Neural crest cell (in vitro differentiated cells): Measurements from ENCODE around the gene CSRNP3. TPM values are rescaled to one million over a fixed set of nuclear protein-coding genes. Genes with fewer than 3 reads are reported as not detected.

Experiments
- DNase-seq: peaks from one replicate; pipeline ENCODE4 v3.0.0; 2021; ENCODE audit warnings: low read depth, mixed read lengths, low spot score
- H3K27ac Mint-ChIP-seq: one replicate; pipeline ENCODE4 v1.8.0; 2021; ENCODE audit warnings: mild to moderate bottlenecking, mixed read lengths; ENCODE audit not compliant: unreplicated experiment
- H3K27me3 Mint-ChIP-seq: 2 replicates; pipeline ENCODE4 v1.8.0; 2021; ENCODE audit warnings: low read depth, mild to moderate bottlenecking, mixed read lengths
- H3K36me3 Mint-ChIP-seq: 2 replicates; pipeline ENCODE4 v1.8.0; 2021; ENCODE audit warnings: low read depth, mild to moderate bottlenecking, mixed read lengths
- H3K4me1 Mint-ChIP-seq: 2 replicates; pipeline ENCODE4 v1.8.0; 2021; ENCODE audit warnings: mixed read lengths
- H3K4me3 Mint-ChIP-seq: one replicate; pipeline ENCODE4 v1.8.0; 2021; ENCODE audit warnings: mild to moderate bottlenecking, mixed read lengths
- H3K9me3 Mint-ChIP-seq: 2 replicates; pipeline ENCODE4 v1.8.0; 2021; ENCODE audit warnings: mixed read lengths
- total RNA-seq: library from RNA; stranded (reverse); gene quantifications from 2 replicates; pipeline ENCODE4 v1.2.1, GENCODE V29; 2021
- TF ChIP-seq, protein P1 (sequence below): fragments of 200-600 bp; sonication (generic); conservative IDR thresholded peaks from 2 replicates; pipeline ENCODE4 v1.5.0; 2021; ENCODE audit warnings: antibody characterized with exemption, mild to moderate bottlenecking

The CSRNP3 gene
- total RNA-seq, 1 donor from 2014 or later: 28.4 TPM

DNA sequence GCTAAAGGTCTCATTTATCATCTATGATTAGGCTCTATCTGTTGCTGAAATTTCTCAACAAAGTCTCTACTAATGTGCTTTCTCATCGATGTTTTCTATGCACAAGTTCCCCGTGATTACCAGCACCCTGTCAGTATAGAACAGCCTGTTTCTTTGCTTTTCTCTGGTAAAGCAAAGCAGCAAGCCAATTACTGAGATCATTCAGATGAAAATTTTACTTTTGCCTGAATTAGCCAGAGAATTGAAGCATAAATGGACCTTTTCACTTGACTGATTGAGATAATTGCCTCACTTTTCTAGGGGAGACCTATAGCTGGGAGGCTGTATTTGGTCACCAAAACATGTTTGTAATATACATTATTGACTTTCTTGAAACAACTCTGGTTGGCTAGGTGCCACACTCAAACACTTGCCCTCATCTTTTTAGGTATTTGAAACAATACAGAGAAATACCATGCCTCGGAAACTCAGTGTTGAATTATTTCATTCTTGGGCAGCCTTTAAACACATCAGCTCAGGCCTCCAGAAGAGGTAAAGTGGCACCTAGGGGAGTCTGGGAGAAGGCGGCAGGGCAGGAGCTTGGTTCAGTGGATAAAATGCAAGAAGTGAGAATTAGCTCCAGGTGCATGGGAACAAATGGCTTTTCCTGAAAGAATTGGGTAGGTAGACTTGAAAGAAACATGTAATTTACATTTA lies 228.4 kb downstream of the CSRNP3 start:
- TF ChIP-seq, protein P1, sequence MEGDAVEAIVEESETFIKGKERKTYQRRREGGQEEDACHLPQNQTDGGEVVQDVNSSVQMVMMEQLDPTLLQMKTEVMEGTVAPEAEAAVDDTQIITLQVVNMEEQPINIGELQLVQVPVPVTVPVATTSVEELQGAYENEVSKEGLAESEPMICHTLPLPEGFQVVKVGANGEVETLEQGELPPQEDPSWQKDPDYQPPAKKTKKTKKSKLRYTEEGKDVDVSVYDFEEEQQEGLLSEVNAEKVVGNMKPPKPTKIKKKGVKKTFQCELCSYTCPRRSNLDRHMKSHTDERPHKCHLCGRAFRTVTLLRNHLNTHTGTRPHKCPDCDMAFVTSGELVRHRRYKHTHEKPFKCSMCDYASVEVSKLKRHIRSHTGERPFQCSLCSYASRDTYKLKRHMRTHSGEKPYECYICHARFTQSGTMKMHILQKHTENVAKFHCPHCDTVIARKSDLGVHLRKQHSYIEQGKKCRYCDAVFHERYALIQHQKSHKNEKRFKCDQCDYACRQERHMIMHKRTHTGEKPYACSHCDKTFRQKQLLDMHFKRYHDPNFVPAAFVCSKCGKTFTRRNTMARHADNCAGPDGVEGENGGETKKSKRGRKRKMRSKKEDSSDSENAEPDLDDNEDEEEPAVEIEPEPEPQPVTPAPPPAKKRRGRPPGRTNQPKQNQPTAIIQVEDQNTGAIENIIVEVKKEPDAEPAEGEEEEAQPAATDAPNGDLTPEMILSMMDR: no peak
- DNase-seq: no peak
- H3K27me3 Mint-ChIP-seq: no peaks in the 10 kb centered on the region
- no peak overlapping the region for H3K4me3 Mint-ChIP-seq
- peaks cover 5% of the 10 kb centered on the region for H3K36me3 Mint-ChIP-seq
- no peaks in the 10 kb centered on the region for H3K9me3 Mint-ChIP-seq
- H3K4me1 Mint-ChIP-seq: peaks cover 29% of the 10 kb centered on the region
- no peak overlapping the region for H3K27ac Mint-ChIP-seq

DNA sequence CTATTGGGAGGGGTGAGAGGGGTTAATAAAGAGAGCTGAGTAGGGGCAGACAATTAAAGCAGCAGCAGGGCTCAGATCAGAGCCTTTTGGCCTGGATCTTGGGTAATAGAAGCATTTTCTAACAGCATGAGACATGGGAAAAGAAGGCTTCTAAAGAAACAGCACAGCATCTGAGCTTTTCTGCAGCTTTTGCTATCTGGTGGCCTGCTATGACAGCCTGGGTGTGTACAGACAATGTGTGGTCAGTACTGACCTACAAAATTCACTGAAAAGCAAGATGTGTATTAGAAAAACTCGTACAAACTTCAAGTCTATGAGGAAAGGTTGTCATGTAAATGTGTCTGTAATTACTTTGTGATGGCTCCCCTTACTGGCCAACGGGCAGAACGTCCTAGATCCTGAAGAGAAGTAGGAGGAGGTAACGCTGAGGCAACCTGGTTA lies 229.0 kb downstream of the CSRNP3 start:
- H3K27ac Mint-ChIP-seq: no peak overlapping the region
- no peaks in the 10 kb centered on the region for H3K9me3 Mint-ChIP-seq
- no peak for DNase-seq
- TF ChIP-seq, protein P1: peak; percentile 67
- peak overlapping the region; percentile 16 for H3K4me3 Mint-ChIP-seq
- H3K27me3 Mint-ChIP-seq: no peaks in the 10 kb centered on the region
- H3K36me3 Mint-ChIP-seq: peaks cover 5% of the 10 kb centered on the region
- H3K4me1 Mint-ChIP-seq: peaks cover 29% of the 10 kb centered on the region

DNA sequence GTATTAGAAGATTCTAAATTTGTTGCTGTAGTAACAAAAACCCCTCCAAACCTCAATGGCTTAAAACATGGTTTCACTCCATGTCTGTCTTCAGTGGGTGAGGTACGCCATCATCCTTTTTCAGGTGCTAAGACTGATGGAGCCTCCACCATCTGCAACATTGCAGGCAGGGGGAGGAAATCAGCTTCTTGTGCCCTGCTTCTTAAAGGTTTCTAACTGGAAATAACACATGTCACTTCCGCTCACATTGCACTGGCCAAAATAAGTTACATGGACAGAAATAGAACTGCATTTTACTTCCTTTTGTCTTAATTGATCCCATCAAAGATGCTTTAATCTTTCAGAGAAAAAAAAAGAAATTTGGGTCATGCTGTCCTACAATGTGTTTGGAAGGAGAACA lies 230.4 kb downstream of the CSRNP3 start:
- Mint-ChIP-seq H3K9me3 (no peaks in the 10 kb centered on the region), H3K27ac (no peak overlapping the region), H3K4me1 (peaks cover 29% of the 10 kb centered on the region), H3K36me3 (peaks cover 2% of the 10 kb centered on the region), H3K4me3 (no peak overlapping the region), H3K27me3 (no peaks in the 10 kb centered on the region)
- TF ChIP-seq, protein P1: no peak
- no peak for DNase-seq

DNA sequence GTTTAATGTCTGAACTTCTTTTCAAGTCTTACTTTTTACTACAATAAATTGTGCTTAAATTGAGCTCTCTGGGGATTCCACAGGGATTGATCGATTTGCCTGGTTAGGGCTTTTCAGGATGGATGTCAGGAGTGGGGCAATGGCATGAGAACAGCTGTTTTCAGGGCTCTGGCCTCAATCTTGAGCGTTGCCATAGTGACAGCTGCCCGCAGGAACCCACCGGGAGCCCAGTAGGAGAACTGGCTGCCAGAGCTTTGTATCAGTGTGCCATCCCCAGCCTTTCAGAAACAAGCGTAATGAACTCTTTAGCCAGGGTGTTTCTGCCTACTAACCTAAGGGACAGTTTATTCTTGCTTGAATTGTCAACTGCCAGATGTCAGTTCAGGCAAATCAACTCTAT lies 231.0 kb downstream of the CSRNP3 start:
- DNase-seq: no peak
- peaks cover 29% of the 10 kb centered on the region for H3K4me1 Mint-ChIP-seq
- no peak overlapping the region for H3K27ac Mint-ChIP-seq
- no peak overlapping the region for H3K4me3 Mint-ChIP-seq
- H3K36me3 Mint-ChIP-seq: peaks cover 2% of the 10 kb centered on the region
- H3K9me3 Mint-ChIP-seq: no peaks in the 10 kb centered on the region
- no peaks in the 10 kb centered on the region for H3K27me3 Mint-ChIP-seq
- TF ChIP-seq, protein P1: no peak

DNA sequence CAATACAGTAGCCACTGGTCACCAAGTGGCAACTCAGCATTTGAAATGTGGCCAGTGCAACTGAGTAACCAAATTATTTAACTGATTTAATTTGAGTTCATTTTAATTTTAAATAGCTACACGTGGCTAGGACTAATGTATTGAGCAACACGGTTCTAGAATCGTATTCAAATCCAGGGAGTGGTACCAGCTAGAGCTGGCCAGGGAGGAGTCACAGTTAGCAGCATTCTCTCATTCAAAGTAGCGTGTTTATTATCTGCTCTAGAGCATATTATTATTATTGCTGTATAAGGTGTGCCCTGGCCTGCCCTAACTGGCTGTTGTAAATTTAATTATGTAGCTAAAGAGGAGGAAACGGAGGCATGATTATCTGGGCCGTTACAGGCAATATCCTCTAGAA lies 231.6 kb downstream of the CSRNP3 start:
- Mint-ChIP-seq H3K4me1 (peaks cover 29% of the 10 kb centered on the region), H3K27ac (no peak overlapping the region), H3K9me3 (no peaks in the 10 kb centered on the region), H3K4me3 (no peak overlapping the region), H3K27me3 (no peaks in the 10 kb centered on the region), H3K36me3 (peaks cover under 1% of the 10 kb centered on the region)
- no peak for DNase-seq
- TF ChIP-seq, protein P1: no peak
